Neural progenitor cell (in vitro differentiated cells): ENCODE data around the gene PRKAR1A. TPM values are rescaled to one million over a fixed set of nuclear protein-coding genes. Genes with fewer than 3 reads are reported as not detected.

Source experiments
- DNase-seq: peaks from one replicate; pipeline ENCODE4 v3.0.0-alpha.2; 2016; ENCODE audit warnings: low spot score
- H2AFZ ChIP-seq: fragments of 200-600 bp; sonication (generic); replicated peaks from 2 replicates; pipeline ENCODE4 v1.6.1; 2016; ENCODE audit warnings: antibody characterized with exemption
- H3F3A ChIP-seq: fragments of 200-600 bp; sonication (generic); 2 replicates; pipeline ENCODE4 v1.6.1; 2016; ENCODE audit warnings: antibody characterized with exemption, low read depth
- H3K27ac ChIP-seq: fragments of 200-600 bp; sonication (generic); 2 replicates; pipeline ENCODE4 v1.5.1; 2016; ENCODE audit warnings: mild to moderate bottlenecking
- H3K27me3 ChIP-seq: fragments of 200-600 bp; sonication (generic); 2 replicates; pipeline ENCODE4 v1.6.1; 2016; ENCODE audit warnings: mild to moderate bottlenecking, moderate library complexity
- H3K36me3 ChIP-seq: fragments of 200-600 bp; sonication (generic); 2 replicates; pipeline ENCODE4 v1.5.1; 2016
- H3K4me1 ChIP-seq: fragments of 200-600 bp; sonication (generic); 2 replicates; pipeline ENCODE4 v1.6.1; 2016; ENCODE audit warnings: mixed run types
- H3K4me2 ChIP-seq: fragments of 200-600 bp; sonication (generic); 2 replicates; pipeline ENCODE4 v1.6.1; 2016
- H3K4me3 ChIP-seq: fragments of 200-600 bp; sonication (generic); 2 replicates; pipeline ENCODE4 v1.5.1; 2016
- H3K79me2 ChIP-seq: fragments of 200-600 bp; sonication (generic); 2 replicates; pipeline ENCODE4 v1.6.1; 2016; ENCODE audit warnings: low read depth
- H3K9ac ChIP-seq: fragments of 200-600 bp; sonication (generic); 2 replicates; pipeline ENCODE4 v1.6.1; 2016
- H3K9me3 ChIP-seq: fragments of 200-600 bp; sonication (generic); 2 replicates; pipeline ENCODE4 v1.5.1; 2016; ENCODE audit warnings: low read depth
- H4K20me1 ChIP-seq: fragments of 200-600 bp; sonication (generic); 2 replicates; pipeline ENCODE4 v1.6.1; 2016; ENCODE audit warnings: low read depth
- H3K27ac Mint-ChIP-seq: 3 replicates; pipeline ENCODE4 v1.8.0; 2021; ENCODE audit warnings: mixed read lengths
- H3K27me3 Mint-ChIP-seq: 2 replicates; pipeline ENCODE4 v1.8.0; 2022; ENCODE audit warnings: low read depth, mild to moderate bottlenecking, inconsistent platforms, moderate library complexity, mixed read lengths; ENCODE audit not compliant: insufficient read depth
- H3K36me3 Mint-ChIP-seq: 3 replicates; pipeline ENCODE4 v1.8.0; 2021; ENCODE audit warnings: mixed read lengths
- H3K4me1 Mint-ChIP-seq: 3 replicates; pipeline ENCODE4 v1.8.0; 2021; ENCODE audit warnings: mixed read lengths
- H3K4me3 Mint-ChIP-seq: 3 replicates; pipeline ENCODE4 v1.8.0; 2021; ENCODE audit warnings: mild to moderate bottlenecking, moderate library complexity, mixed read lengths
- H3K9me3 Mint-ChIP-seq: 3 replicates; pipeline ENCODE4 v1.8.0; 2020; ENCODE audit warnings: mixed read lengths
- CTCF ChIP-seq: fragments of 200-600 bp; sonication (generic); IDR thresholded peaks from 2 replicates; pipeline ENCODE4 v1.5.1; 2017; ENCODE audit warnings: antibody characterized with exemption, mild to moderate bottlenecking
- EZH2 ChIP-seq: fragments of 200-600 bp; sonication (generic); IDR thresholded peaks from 2 replicates; pipeline ENCODE4 v1.6.1; 2017; ENCODE audit warnings: antibody characterized with exemption, mild to moderate bottlenecking, moderate library complexity
- EZH2phosphoT487 ChIP-seq: fragments of 200-600 bp; sonication (generic); IDR thresholded peaks from 2 replicates; pipeline ENCODE4 v1.6.1; 2017; ENCODE audit warnings: antibody characterized with exemption
- total RNA-seq: library from RNA; depleted of rRNA; stranded (reverse); fragments of >200 nt; gene quantifications from 2 replicates; pipeline ENCODE4 v1.2.3, GENCODE V29; 2015; ENCODE audit warnings: low replicate concordance

PRKAR1A gene
- total RNA-seq, 1 donor from 2014 or later: 168 TPM

GRCh38 chr17:68539548-68540467 lies 27.6 kb downstream of the PRKAR1A start:
- H3K4me1 ChIP-seq: no peaks in the 10 kb centered on the region
- Mint-ChIP-seq H3K27me3 (peaks cover 4% of the 10 kb centered on the region), H3K36me3 (peaks cover 24% of the 10 kb centered on the region), H3K4me3 (no peak overlapping the region), H3K27ac (no peak overlapping the region), H3K4me1 (no peaks in the 10 kb centered on the region), H3K9me3 (no peaks in the 10 kb centered on the region)
- H2AFZ ChIP-seq: no peak overlapping the region
- TF ChIP-seq EZH2phosphoT487 (no peak), EZH2 (no peak), CTCF (peak; percentile 33)
- no peak overlapping the region for H3K9ac ChIP-seq
- no peak overlapping the region for H3K4me3 ChIP-seq
- no peaks in the 10 kb centered on the region for H3K9me3 ChIP-seq
- no peak overlapping the region for H3K4me2 ChIP-seq
- no peaks in the 10 kb centered on the region for H3F3A ChIP-seq
- peak; percentile 24 for DNase-seq
- no peaks in the 10 kb centered on the region for H3K36me3 ChIP-seq
- no peaks in the 10 kb centered on the region for H3K27me3 ChIP-seq
- no peak overlapping the region for H3K27ac ChIP-seq
- H3K79me2 ChIP-seq: no peaks in the 10 kb centered on the region
- no peaks in the 10 kb centered on the region for H4K20me1 ChIP-seq

- no peaks in the 10 kb centered on the region for H3K9me3 Mint-ChIP-seq
- H3K4me1 Mint-ChIP-seq: no peaks in the 10 kb centered on the region
- no peaks in the 10 kb centered on the region for H3K79me2 ChIP-seq
- no peaks in the 10 kb centered on the region for H3K9me3 ChIP-seq
- DNase-seq: no peak
- no peak overlapping the region for H3K4me3 ChIP-seq
- H4K20me1 ChIP-seq: no peaks in the 10 kb centered on the region
- H3K4me1 ChIP-seq: no peaks in the 10 kb centered on the region
- H3K36me3 Mint-ChIP-seq: peaks cover 19% of the 10 kb centered on the region
- H3K27ac ChIP-seq: no peak overlapping the region
- H3K9ac ChIP-seq: no peak overlapping the region
- no peak overlapping the region for H3K27ac Mint-ChIP-seq
- H3F3A ChIP-seq: no peaks in the 10 kb centered on the region
- H3K4me3 Mint-ChIP-seq: no peak overlapping the region
- TF ChIP-seq EZH2phosphoT487: no peak
- TF ChIP-seq EZH2: no peak
- no peak for TF ChIP-seq CTCF
- no peaks in the 10 kb centered on the region for H3K36me3 ChIP-seq
- no peak overlapping the region for H3K4me2 ChIP-seq
- no peaks in the 10 kb centered on the region for H3K27me3 ChIP-seq
- H2AFZ ChIP-seq: no peak overlapping the region
- peaks cover 4% of the 10 kb centered on the region for H3K27me3 Mint-ChIP-seq
Measured at GRCh38 chr17:68540981-68541380, 28.8 kb downstream of the PRKAR1A start.

GRCh38 chr17:68541816-68542215 lies 29.6 kb downstream of the PRKAR1A start:
- no peaks in the 10 kb centered on the region for H3F3A ChIP-seq
- DNase-seq: no peak
- no peaks in the 10 kb centered on the region for H3K36me3 ChIP-seq
- H4K20me1 ChIP-seq: no peaks in the 10 kb centered on the region
- no peaks in the 10 kb centered on the region for H3K27me3 ChIP-seq
- no peak overlapping the region for H2AFZ ChIP-seq
- H3K4me1 ChIP-seq: no peaks in the 10 kb centered on the region
- H3K4me2 ChIP-seq: no peak overlapping the region
- H3K9me3 ChIP-seq: no peaks in the 10 kb centered on the region
- Mint-ChIP-seq H3K27ac (no peak overlapping the region), H3K36me3 (peaks cover 19% of the 10 kb centered on the region), H3K9me3 (peaks cover 2% of the 10 kb centered on the region), H3K27me3 (peaks cover 4% of the 10 kb centered on the region), H3K4me3 (no peak overlapping the region), H3K4me1 (no peaks in the 10 kb centered on the region)
- H3K79me2 ChIP-seq: no peaks in the 10 kb centered on the region
- no peak overlapping the region for H3K27ac ChIP-seq
- H3K9ac ChIP-seq: no peak overlapping the region
- no peak for TF ChIP-seq CTCF
- TF ChIP-seq EZH2: no peak
- TF ChIP-seq EZH2phosphoT487: no peak
- no peak overlapping the region for H3K4me3 ChIP-seq
